Pons (tissue), 1 donor: ENCODE results near the gene PAQR4.
"Not testable (repeated sequence)": the region's sequence is repeated elsewhere in the genome, so short reads cannot be mapped to it uniquely, and the experiment has no call there.

Source experiments
- DNase-seq: peaks from one replicate; pipeline ENCODE4 v3.0.0-alpha.2; 2016; ENCODE audit warnings: low spot score

Gene PAQR4

DNA sequence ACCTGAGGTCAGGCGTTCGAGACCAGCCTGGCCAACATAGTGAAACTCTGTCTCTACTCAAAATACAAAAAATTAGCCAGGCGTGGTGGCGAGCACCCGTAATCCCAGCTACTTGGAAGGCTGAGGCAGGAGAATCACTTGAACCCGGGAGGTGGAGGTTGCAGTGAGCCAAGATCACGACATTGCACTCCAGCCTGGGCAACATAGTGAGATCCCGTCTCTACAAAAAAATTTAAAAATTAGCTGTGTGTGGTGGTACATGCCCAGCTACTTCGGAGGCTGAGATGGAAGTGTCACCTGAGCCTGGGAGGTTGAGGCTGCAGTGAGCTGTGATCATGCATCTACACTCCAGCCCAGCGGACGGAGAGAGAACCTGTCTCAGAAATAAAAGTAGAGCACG lies 25.4 kb upstream of the PAQR4 start:
- DNase-seq, result not testable (repeated sequence)

DNA sequence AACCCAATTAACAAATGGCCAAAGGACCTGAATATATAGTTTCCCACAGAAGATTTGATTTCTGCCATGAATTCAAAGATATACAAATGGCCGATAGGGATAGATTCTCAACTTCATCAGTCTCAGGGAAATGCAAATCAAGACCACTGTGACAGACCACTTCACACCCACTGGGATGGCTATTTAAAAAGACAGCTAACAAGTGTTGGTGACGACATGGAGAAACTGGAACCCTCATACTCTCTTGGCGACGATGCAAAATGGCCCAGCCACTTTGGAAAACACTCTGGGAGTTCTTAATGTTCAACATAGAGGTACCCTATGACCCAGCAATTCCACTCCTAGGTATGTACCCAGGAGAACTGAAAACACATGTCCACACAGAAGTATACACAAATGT lies 22.5 kb upstream of the PAQR4 start:
- no peak for DNase-seq

DNA sequence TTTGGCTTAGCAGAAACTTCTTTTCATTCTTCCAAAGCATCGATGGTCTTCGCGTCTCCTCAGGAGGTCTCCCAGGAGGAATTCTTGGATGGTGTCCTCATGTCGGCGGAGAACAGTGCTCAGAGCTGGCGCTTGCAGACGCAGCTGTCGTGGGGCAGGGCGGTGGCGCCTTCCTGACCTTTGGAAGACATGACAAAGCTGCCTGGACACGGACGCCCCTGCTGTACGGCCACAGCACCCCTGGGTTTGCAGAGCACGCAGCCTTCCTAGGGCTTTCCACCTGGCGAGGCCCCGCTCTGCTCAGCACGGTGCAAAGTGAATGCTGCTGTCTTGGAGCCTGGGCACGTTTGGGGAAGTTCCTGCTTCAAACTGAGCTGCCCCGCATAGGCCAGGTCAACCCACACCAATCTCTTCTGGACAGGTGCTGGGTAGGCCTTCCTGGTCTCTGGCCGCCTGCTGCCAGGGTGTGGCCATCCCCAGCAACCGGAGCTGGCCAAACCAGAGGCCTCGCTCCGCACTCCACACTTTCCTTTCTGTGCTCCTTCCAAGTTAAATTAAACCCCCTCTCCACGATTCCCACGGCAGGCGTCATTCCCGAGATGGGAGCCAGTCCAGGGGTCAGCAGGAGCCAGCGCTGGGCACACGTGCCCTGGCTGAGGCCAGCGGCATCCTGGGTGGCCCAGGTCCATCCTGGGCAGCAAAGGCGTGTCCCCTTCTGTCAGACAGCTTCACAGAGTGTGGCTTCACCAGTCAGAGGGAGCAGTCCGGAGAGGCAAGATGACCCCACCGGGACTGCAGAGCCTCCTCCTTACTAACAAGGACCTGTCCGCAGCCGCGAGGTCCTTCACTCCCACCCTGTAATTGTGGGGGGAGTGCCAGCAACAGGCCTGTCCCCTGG lies 20.1 kb upstream of the PAQR4 start:
- no peak for DNase-seq

DNA sequence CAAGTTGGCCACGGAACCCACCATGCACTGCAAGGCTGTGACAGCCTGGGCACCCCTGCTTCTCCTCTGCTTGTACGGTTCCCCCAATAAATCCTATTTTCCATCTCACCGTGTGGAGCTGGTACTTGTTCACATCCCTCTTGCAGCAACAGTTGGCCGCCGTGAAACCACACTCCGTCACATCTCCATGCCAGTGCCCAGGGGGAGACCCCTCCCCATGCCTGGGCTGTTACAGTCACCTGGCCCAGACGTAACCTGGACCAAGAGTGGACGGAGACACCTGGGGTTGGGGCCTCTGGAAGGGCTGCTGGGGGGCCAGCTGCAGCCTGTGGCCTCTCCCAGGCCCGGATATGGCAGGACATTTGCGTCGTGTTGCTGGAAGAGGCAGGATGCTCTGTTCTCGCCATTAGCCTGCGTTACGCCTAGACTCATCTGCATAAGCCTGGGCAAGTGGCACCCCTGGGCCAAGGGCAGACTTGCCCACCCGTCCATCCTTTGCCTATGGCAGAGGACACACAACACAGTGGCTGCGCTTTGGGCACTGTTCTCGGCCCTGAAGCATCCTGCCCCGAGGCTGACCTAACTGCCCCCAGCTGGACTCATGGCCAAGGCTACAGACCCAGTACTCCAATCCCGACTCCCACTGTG lies 19.3 kb upstream of the PAQR4 start:
- DNase-seq, result no peak

DNA sequence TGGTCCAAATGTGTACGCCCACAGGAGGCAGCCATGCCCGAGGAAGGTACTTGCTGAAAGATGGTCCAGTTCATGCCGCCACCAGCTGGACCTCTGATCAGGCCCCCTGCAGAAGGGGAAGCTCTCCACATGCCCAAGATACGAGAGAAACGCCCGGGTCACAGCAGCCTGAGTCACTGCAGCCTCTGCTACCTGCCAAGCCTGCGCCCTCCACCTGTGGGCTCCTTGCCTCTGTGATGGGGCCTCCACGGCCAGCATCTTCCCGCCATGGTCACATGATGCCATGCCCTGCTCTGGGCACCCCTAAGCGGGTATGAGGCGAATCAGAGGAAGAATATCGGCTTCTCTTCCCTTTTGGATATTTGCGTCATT lies 18.8 kb upstream of the PAQR4 start:
- no peak for DNase-seq

DNA sequence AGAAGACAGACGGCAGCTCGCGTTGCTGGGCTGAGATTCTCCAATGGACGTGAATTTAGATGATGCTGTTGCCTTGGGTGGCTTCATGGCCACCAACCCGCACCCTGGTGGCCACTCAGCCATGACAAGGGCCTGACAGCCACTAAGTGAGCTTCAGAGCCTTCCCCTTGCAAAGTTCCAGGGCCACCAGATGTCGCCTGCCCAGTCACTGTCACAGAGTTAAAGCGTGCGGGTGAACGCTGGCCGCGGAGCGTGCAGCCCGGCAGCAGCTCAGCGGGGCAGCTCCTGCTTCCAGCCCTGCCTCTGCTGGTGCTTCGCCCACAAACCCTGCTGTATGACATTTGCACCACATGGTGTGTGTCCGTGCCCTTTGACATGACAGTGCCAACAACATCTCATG lies 18.4 kb upstream of the PAQR4 start:
- no peak for DNase-seq

DNA sequence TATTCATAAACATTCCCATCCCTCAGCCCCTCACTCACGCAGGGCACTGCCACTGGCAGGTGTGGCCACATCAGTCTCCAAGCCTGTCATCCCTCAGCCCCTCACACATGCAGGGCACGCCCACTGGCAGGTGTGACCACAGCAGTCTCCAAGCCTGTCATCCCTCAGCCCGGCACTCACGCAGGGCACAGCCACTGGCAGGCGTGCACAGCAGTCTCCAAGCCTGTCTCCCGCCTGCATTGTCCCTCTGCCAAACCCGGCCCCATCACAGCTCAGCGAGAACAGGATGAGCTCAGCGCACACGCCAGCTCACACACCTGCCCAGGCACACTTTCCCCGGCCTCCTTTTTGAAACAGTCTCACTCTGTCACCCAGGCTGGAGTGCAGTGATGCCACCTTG lies 16.5 kb upstream of the PAQR4 start:
- DNase-seq, result no peak

DNA sequence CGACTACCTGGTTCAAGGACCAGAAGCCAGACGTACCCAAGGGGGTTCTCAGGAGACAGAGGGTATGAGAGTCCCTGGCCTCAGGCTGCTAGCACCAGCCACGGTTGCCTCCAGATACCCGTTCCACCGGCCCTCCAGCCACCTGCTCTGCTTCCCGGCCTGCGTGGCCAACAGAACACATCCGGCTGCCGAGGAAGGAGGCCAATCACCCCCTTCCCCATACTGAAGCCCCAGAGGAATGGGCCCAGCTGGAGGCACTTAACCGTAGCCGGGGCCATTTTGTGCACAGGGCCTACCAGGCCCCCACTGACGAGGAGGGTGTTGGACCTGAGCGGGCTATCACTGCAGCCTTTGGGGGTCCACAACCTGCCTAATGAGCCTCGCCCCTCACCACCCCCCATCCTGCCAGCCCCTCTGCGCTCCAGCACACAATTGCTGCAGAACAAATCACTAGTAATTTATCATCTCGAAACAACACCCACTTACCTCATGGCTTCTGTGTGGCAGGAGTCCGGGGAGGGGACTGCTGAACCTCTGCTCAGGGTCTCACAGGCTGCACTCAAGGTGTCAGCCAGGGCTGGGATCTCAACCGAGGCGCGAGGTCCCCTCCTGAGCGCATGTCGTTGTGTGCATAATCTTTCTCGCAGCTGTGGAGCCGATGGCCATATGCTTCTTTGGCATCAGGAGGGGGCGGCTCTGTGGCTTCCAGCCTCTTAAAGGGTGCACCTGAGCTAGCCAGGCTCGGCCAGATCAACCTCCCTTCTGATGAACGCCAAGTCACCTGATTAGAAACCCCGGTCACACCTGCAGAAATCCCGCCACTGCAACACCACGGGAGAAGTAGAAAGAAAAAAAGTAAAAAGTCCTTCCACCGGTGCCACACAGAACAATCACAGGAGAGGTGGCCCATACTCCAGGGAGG lies 15.2 kb upstream of the PAQR4 start:
- no peak for DNase-seq

DNA sequence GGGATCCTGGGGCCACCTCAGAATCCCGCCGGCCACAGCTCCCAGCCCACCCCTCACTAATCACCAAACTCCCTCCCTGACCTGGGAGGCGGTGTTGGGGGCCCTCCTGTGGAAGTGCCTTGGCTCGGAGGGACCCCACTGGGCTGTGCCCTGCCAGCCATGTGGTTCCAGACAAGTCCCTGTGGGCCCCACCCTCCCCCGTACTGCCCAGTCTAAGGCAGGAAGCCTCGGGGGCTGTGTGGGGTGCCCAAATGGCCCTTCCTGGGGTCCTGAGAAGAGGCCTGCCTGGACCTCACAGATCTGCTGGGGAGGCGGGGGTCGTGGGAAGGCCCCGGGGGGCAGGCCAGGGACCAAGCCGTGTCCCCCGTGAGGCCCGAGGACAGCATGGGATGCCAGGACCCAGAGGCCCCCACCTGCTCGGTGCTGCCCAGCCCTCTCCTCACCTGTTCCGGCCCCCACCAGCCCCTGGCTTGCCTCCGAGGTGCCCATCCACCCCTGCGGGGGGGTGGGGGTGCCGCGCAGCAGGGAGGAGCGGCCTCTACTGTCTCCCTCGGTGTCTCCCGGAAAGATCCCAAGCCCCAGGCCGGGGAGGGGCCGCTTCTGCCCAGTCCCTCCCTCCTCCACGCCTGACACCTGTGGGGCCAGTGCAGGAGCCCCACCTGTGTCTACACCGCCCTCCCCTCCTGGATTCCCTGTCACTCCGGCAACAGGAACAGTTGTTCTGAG lies 14.3 kb upstream of the PAQR4 start:
- DNase-seq, result no peak

DNA sequence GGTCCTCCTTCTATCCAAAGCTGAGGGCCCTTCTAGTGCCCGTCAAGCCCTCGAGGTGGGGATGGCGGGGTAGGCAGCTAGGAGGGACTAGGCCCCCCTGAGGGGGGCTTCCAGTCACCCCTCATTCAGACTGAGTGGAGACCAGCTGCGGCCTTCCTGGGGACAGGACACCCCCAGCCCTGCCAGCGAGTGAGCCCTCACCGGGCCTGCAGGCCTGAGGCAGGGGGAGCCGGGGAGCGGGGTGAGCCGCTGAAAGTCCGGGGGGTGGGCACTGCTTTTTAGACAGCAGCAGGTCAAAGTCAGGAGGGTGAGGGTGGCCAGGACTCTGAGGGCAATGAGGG lies 13.7 kb upstream of the PAQR4 start:
- DNase-seq, result no peak

DNA sequence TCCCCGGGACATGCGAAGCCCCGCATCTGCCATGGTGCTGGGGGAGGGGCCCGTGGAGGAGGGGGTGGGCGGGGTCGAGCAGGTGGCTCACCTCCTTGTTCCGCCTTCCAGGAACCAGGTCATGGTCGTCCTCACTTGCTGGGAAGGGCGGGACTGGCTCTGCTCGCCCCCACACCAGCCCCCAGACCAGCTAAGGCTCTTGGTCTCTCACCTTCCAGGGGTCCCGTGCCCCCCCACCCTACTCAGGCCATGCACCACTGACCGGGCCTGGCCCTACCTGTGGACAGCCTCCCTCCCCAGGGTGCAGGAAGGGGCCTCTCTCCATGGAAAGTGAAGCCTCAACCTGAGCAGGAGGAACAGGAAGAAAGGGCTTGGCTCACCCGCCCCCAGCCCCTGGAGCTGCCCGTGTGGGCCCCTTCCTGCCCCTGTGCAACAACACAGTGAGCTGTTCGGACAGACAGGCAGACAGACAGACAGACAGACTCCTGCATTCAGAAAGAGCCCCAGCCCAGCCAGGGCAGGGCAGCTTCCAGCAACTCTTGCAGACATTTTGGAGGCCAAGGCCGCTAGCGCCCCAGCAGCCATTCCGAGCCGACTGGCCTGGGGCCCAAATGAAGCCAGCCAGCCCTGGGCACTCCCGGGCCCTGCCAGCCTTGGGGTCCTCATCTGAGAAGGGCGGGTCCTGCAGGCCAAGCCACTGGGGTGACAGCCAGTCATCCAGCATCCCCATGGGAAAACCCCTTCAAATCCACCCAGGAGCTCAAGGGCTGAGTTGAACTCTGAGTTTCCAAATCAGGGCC lies 13.2 kb upstream of the PAQR4 start:
- DNase-seq, result no peak

DNA sequence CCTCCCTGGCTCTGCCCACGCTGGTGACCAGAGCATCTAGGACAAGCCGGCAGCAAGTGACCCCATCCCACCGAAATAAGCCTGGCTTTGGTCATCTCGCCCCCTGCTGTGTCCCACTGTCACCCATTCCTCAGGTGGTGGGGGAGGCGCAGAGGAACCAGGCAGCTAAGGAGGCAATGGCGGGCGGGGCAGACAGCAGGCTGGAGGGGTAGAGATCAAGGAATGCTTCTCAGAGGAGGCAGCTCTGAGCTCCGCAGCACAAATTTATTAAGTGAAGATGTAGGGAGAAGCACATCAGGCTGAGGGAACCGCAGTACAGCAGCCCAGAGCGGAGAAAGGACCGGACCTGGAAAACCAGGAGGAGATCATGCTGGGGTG lies 12.6 kb upstream of the PAQR4 start:
- DNase-seq, result no peak

DNA sequence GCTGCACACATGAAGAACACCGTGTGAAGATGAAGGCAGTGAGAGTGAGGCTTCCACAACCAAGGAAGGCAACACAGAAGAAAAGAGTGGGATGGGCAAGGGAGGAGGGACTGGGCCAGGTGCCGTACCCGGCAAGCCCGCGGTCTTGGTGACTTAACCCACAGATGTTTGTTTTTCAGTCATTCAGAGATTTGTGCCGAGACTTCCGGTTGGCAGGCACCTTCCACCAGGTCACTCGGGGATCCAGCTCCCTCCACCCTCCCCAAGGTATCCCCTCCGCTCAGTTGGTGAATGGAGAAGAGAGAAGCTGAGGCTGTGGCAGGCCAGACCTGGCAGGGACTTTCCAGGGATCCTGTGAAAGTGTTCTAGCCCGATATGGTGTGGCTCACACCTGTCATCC lies 9.9 kb upstream of the PAQR4 start:
- DNase-seq, result no peak

DNA sequence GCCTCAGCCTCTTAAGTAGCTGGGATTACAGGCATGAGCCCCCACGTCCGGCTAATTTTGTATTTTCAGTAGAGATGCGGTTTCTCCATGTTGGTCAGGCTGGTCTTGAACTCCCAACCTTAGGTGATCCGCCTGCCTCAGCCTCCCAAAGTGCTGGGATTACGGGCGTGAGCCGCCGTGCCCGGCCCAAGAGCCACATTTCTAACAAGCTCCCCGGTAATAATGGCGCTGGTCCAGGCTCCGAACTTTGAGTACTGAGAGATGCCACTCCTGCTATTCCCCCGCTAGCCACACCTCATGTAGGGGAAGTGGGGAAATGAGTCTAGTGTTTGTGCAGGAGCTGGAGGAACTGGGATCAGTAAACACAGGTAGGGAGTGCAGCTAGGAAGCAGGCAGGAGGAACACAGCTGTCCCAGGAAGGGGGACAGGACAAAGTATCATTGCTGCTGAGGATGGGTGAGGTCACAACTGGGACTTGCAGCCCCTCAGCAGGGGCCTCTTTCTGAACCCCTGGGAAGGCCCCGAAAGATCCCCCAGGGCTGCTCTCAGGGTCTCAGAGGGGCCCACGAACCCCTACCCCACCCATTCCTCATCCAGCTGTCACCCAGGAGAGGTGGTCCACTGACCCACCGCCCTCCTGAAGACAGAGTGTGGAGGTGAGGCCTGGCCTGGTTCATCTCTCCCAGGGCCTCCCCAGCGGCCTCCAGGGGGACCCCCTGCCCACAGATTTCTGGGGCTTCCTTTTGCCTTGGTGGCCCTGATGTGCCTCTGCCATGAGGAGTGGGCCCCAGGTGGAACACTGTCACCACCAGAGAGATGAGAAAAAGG lies 8.8 kb upstream of the PAQR4 start:
- no peak for DNase-seq

DNA sequence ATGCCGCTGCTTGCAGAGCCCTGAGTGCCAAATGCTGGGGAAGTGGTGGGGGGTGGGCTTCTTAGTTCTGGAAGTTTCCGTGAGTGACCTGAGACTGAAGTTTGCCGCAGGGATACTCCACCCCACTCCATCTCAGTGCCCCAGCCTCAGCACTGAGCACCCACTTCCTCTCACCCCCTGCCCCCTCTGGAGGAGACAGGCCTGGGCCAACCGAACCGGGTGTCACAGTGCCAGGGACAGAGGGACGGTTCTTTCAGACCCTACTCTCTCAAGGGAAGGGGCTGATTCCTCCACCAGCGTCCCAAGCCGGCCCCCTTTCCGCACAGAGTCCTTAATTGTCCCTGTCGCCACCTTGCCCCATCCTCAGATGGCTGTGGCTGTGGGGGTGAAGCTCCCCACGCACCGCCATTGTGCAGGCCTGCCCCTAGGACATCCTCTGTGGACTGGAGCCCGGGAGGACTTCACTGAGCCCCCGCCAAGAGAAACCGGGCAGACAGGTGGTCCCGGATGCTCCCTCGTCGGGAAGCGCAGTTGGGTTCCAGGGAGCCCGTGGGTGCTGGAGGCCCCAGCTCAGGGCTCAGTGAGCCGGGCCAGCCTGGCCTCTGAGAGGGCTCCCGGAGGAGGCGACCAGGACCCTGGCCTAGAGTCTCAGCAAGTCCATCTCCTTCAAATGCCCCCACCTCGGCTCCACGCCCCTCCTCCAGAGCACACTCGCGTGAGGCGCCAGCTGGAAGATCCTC lies 6.6 kb upstream of the PAQR4 start:
- DNase-seq, result no peak

DNA sequence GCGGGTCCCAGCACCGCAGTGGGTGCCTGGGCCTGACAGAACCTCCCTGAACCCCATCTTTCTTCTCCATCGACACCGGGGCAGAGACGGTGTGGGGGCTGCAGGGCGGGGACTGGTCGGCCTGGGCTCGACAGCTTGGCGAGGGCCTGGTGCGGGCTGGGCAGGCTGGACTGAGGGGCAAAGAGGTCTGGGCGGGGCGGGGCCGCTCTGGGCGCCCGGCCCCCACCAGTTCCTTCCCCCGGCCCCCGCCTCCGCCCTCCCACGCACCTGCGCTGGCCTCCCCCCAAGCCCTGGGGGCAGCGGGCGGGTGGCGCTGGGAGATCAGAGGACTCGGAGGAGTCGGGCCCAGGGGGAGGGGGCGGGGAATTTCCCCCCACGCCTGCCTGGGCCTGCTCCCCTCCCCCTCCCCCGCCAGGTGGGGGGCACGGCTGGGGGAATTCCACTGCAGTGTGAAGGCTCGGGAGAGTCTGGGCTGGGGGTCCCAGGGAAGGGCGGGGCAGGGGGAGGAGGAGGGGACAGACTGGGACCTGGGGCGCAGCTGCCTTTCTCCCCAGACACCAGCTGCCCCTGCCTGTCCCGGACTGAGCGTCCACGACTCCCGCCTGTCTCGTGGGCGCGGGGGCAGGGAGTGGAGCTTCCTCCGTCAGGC lies 6.0 kb upstream of the PAQR4 start:
- DNase-seq, result no peak

DNA sequence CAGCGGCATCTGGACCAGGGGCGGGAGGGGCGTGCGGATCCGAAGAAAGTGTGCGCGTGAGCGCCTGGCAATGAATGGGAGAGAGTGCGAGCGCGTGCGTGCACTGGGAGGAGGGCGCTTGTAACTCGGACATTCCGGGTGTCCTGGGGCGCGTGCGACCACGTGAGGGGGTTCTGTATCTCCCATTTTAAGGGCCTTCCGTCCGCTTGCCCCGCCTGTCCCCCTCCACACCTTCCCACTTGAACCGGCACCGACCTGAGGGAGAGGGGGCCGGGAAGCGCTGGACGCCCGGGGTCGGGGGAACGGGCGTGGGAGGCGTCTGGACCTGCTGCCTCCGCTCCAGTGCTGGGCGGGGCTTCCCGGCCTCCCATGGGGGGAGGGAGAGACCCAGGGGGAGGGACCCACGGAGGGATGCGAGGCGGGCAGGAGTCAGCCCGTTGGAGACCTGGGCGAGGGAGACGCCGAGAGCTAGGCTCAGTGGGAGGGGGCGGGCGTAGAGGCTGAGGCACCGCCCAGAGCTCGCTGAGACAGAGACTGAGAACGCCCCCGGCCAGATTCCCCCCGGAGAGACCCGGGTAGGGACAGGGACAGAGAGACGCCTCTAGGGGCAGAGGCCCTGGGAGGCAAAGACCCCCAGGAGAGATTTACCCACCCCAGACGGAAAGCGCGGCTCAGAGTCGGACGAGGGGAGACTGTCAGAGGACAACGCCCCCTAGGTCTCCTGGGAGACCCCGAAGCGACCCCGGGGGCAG lies 5.2 kb upstream of the PAQR4 start, which contains the start of gene KREMEN2:
Gene KREMEN2 (plus strand): TSS at position 553 of the 752 bp plus-strand sequence. CDS start 246 bp downstream, outside the sequence.
- DNase-seq, result no peak
